GM12878 (cell line): ENCODE measurements around the gene PCDH15.

ENCODE experiments used
- BRCA1 ChIP-seq: IDR thresholded peaks from 2 replicates; pipeline ENCODE4 v1.6.1; 2011; ENCODE audit warnings: low read depth, low read length, improper control_type of control experiment
- EP300 ChIP-seq, 2 experiments: fragments of 150-350 bp in 1 of 2; IDR thresholded peaks; 2 replicates each; pipeline ENCODE4 v1.6.1; 2011 to 2012; ENCODE audit warnings: low read depth in 2 of 2, low read length in 2 of 2, borderline replicate concordance in 1 of 2, improper control_type of control experiment in 1 of 2, inconsistent platforms in 1 of 2; ENCODE audit not compliant: control insufficient read depth in 1 of 2

DNA sequence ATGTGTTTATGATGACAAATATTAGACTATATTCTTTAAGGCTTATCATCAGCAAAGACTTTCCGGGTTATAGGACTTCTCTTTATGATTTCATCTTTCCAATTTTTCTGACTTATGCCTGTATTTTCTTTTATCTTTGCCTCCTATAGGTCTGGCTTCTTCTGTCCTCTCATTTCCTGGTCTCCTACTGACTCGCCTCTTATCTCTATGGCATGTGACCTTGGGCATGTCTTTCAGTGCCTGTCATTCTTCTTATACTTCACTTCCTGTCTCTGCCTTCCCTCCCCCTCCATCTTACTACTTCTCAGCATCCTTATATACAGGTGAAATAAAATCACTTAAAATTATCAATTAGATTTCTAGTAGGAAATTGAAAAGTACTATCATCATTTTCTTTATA lies 42.2 kb downstream of the PCDH15 start:
- TF ChIP-seq EP300 (IDR thresholded peaks at IDR 0.05; ENCODE audit: borderline replicate concordance in 1 of 2, control insufficient read depth in 1 of 2, low read depth in 2 of 2, low read length in 2 of 2) (no peak), BRCA1 (no peak)
